Prostate gland (tissue), 2 donors: ENCODE data around the gene PDE6A. TPM values are rescaled to one million over a fixed set of nuclear protein-coding genes. Genes with fewer than 3 reads are reported as not detected.

ENCODE experiments used
- DNase-seq: peaks from one replicate; pipeline ENCODE4 v3.0.0-alpha.2; 2019; ENCODE audit warnings: low spot score
- H3K27ac ChIP-seq, 2 donors: fragments of 200-600 bp; sonication (generic); 2 replicates each; pipeline ENCODE4 v1.5.1; 2017 to 2019
- H3K27me3 ChIP-seq: fragments of 200-600 bp; sonication (generic); replicated peaks from 2 replicates; pipeline ENCODE4 v1.5.1; 2019; ENCODE audit not compliant: insufficient read depth
- H3K36me3 ChIP-seq, 2 donors: fragments of 200-600 bp; sonication (generic); 1 replicate in 1 of 2; 2 replicates in 1 of 2; pipeline versions ENCODE4 v1.5.1 to v1.8.1; 2017 to 2019
- H3K4me1 ChIP-seq: fragments of 200-600 bp; sonication (generic); replicated peaks from 2 replicates; pipeline ENCODE4 v1.5.1; 2019
- H3K4me3 ChIP-seq, 2 donors: fragments of 200-600 bp; sonication (generic); 2 replicates each; pipeline ENCODE4 v1.5.1; 2017 to 2019
- H3K9me3 ChIP-seq: fragments of 200-600 bp; sonication (generic); 2 replicates; pipeline ENCODE4 v1.5.1; 2017
- POLR2A ChIP-seq: fragments of 450-650 bp; IDR thresholded peaks from one replicate; pipeline ENCODE4 v1.6.1; 2016; ENCODE audit warnings: antibody characterized with exemption, mild to moderate bottlenecking
- POLR2AphosphoS5 ChIP-seq: sonication (generic); formaldehyde crosslinking; IDR thresholded peaks from one replicate; pipeline ENCODE4 v1.6.1; 2017; ENCODE audit warnings: antibody characterized with exemption
- WGBS: methylation state at CpG from one replicate; pipeline ENCODE4 v1.1.5; 2018; 5-methylcytosine and 5-hydroxymethylcytosine counted together
- intact Hi-C: fragments of 100-400 bp; cut with DNase I; formaldehyde crosslinking; loops from one replicate; pipeline ENCODE4 v1.14.2; 2022
- total RNA-seq, 2 donors: library from RNA; depleted of rRNA; stranded (reverse); fragments of >200 nt; gene quantifications; one replicate each; pipeline ENCODE4 v1.1.0, GENCODE V29; 2016
- TF ChIP-seq, protein P1 (sequence below), 4 experiments: fragments of 200-600 bp in 2 of 4; fragments of 450-650 bp in 2 of 4; sonication (generic) in 2 of 4; IDR thresholded peaks; 1 replicate in 3 of 4; 2 replicates in 1 of 4; pipeline ENCODE4 v1.5.1; 2016 to 2019; ENCODE audit warnings: antibody characterized with exemption in 4 of 4, mild to moderate bottlenecking in 2 of 4, moderate library complexity in 2 of 4

Gene PDE6A
- total RNA-seq, 2 donors from 2014 or later: 0.91 TPM; not detected in 1

DNA sequence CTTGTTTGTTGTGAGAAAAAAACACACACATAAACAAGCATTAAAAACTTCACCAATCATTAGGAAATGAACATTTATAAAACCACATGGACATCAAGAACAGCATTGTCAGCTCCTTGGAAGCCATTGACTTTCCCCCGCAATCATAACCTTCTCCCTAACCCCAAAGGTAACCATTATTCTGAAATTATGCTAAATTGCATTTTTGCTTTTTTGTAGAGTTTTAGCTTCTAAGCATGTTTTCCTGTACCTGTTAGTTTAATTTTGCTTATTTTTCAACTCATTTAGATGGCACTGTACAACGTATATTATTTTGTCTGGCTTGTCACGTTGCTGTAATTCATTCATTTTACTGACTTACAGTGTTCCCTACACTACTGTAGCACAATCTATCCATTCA lies 36.8 kb downstream of the PDE6A start:
- 82% methylated on average over 3 of the region's 3 CpGs for WGBS
- H3K4me1 ChIP-seq: no peaks in the 10 kb centered on the region
- TF ChIP-seq, protein P1, sequence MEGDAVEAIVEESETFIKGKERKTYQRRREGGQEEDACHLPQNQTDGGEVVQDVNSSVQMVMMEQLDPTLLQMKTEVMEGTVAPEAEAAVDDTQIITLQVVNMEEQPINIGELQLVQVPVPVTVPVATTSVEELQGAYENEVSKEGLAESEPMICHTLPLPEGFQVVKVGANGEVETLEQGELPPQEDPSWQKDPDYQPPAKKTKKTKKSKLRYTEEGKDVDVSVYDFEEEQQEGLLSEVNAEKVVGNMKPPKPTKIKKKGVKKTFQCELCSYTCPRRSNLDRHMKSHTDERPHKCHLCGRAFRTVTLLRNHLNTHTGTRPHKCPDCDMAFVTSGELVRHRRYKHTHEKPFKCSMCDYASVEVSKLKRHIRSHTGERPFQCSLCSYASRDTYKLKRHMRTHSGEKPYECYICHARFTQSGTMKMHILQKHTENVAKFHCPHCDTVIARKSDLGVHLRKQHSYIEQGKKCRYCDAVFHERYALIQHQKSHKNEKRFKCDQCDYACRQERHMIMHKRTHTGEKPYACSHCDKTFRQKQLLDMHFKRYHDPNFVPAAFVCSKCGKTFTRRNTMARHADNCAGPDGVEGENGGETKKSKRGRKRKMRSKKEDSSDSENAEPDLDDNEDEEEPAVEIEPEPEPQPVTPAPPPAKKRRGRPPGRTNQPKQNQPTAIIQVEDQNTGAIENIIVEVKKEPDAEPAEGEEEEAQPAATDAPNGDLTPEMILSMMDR (IDR thresholded peaks at IDR 0.05): no peak
- no peak for TF ChIP-seq POLR2AphosphoS5
- H3K9me3 ChIP-seq: no peaks in the 10 kb centered on the region
- H3K36me3 ChIP-seq: no peaks in the 10 kb centered on the region
- H3K4me3 ChIP-seq: no peak overlapping the region
- H3K27ac ChIP-seq: no peak overlapping the region
- intact Hi-C loops: no loop called here
- DNase-seq: no peak
- H3K27me3 ChIP-seq: no peaks in the 10 kb centered on the region

DNA sequence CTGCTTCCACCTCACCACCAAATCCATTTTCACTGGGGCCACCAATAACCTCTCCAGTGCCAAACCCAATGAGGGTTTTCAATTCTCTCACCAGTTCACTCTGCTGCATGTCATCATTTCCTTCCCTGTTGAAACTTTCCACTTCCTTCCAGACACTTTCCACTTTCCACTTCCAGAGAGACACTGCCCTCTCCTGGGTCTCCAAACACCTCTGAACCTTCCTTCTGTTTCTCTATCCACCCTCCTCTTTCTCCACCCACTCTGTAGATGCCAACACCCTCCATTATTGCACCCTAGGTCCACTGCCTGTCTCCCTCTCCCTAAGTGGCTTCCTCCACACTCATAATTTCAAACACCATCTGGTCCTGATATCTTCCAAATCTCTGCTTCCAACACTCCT lies 39.6 kb downstream of the PDE6A start:
- Histone ChIP-seq H3K4me3 (no peak overlapping the region), H3K27me3 (no peaks in the 10 kb centered on the region), H3K4me1 (no peaks in the 10 kb centered on the region), H3K27ac (no peak overlapping the region), H3K9me3 (no peaks in the 10 kb centered on the region), H3K36me3 (no peaks in the 10 kb centered on the region)
- no peak for TF ChIP-seq POLR2AphosphoS5
- TF ChIP-seq, protein P1 (IDR thresholded peaks at IDR 0.05): no peak
- no peak for TF ChIP-seq POLR2A
- DNase-seq: no peak
- intact Hi-C loops: no loop called here

DNA sequence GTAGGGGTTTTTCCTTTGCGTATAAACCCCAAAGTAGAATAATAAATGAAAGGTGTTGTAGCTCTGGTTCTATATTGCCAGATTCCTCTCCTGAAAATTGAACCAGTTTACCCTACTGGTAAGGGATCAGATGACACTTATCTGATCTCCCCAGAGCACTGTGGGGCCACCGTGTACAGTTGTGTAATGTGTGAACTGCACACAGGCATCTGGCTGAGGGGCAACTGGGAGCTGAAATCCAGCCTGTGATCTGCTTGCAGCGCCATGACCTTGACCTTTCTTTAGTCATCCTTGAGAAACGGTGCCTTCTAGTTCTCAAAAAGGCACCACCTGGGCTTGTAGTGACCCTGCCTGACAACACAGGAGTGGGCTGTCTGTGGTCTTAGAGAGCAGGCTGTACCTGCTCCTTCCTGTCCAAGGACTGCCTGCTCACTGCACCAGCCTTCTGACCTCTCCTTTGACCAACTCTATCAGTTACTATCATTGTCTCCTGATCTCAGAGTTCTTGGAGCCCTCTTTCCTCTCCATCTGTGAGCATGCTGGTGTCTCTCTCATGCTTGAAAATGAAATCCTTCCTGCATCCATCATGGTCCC lies 40.2 kb downstream of the PDE6A start:
- no peak overlapping the region for H3K27ac ChIP-seq
- H3K4me3 ChIP-seq: no peak overlapping the region
- 56% methylated on average over 4 of the region's 4 CpGs for WGBS
- no peaks in the 10 kb centered on the region for H3K9me3 ChIP-seq
- intact Hi-C loops: no loop called here
- no peaks in the 10 kb centered on the region for H3K27me3 ChIP-seq
- DNase-seq: no peak
- no peak for TF ChIP-seq POLR2A
- TF ChIP-seq, protein P1 (IDR thresholded peaks at IDR 0.05): no peak
- TF ChIP-seq POLR2AphosphoS5: no peak
- no peaks in the 10 kb centered on the region for H3K36me3 ChIP-seq
- H3K4me1 ChIP-seq: no peaks in the 10 kb centered on the region

DNA sequence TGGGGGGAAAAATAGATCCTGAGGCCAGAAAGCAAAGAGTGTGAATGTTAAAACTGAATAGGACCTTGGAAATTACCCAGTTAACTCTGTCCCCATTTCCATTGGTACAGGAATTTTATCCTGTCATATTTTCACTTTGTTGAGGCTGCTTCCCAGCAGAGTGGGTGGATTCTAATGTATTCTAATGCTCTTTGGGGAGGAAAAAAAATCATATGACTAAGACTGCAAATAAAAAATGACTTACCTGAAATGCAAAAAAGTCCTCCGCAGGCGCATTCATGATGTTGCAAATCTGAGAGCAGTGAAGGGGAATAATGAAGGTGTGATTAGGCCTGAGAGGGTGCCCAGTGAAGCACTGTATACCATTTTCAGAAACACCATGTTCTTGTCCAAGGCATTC lies 41.2 kb downstream of the PDE6A start:
- Histone ChIP-seq H3K36me3 (no peaks in the 10 kb centered on the region), H3K9me3 (no peaks in the 10 kb centered on the region), H3K4me3 (no peak overlapping the region), H3K4me1 (no peaks in the 10 kb centered on the region), H3K27me3 (no peaks in the 10 kb centered on the region), H3K27ac (no peak overlapping the region)
- 97% methylated on average over 2 of the region's 2 CpGs for WGBS
- DNase-seq: no peak
- TF ChIP-seq POLR2AphosphoS5 (no peak), POLR2A (no peak)
- TF ChIP-seq, protein P1 (IDR thresholded peaks at IDR 0.05): no peak
- intact Hi-C loops: no loop called here

DNA sequence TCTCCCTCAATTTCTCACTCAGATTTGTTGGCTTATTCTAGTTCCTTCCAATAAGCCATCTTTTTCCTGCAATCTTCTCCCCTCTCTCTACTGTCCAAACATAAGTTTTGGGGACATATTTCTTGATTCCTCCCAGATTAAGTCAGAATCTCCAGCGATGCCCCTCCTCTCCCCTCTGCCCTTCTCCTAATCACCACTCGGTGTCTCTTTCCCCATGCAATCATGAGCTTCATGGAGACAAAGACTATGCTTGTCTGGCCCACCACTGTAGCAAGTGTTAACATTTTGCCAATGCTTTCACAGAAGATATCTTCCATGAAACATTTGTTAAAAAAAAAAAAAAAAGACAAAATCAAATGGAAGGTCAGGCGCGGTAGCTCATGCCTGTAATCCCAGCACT lies 42.4 kb downstream of the PDE6A start:
- no peaks in the 10 kb centered on the region for H3K36me3 ChIP-seq
- intact Hi-C loops: no loop called here
- H3K27ac ChIP-seq: no peak overlapping the region
- no peak for DNase-seq
- no peaks in the 10 kb centered on the region for H3K9me3 ChIP-seq
- H3K27me3 ChIP-seq: no peaks in the 10 kb centered on the region
- no peak overlapping the region for H3K4me3 ChIP-seq
- no peaks in the 10 kb centered on the region for H3K4me1 ChIP-seq
- WGBS: 82% methylated on average over 4 of the region's 4 CpGs
- TF ChIP-seq, protein P1 (IDR thresholded peaks at IDR 0.05): peak in 1 of 4 experiments; percentile 16
- no peak for TF ChIP-seq POLR2A
